NCI-H1436 treated with DMSO at 0.1 percent for 48 hours (cell line): Measurements from ENCODE around the gene CYP1B1.
"Not testable (repeated sequence)": the region's sequence is repeated elsewhere in the genome, so short reads cannot be mapped to it uniquely, and the experiment has no call there.

Source experiments
- DNase-seq: peaks from one replicate; lab custom pipeline; 2025; lab: John Stamatoyannopoulos, UW

CYP1B1 gene

GRCh38 chr2:38075507-38076151, at the start of gene CYP1B1:
Gene CYP1B1, minus strand, starts transcription at chr2:38076151. Its CDS starts 763 bp downstream, at chr2:38075388.
- no peak for DNase-seq

GRCh38 chr2:38125007-38125406, 49.1 kb upstream of the CYP1B1 start:
- no peak for DNase-seq

GRCh38 chr2:38123911-38124310, 48.0 kb upstream of the CYP1B1 start:
- no peak for DNase-seq

GRCh38 chr2:38122344-38122743, 46.4 kb upstream of the CYP1B1 start:
- no peak for DNase-seq

- DNase-seq: no peak
Measured at GRCh38 chr2:38121481-38121880, 45.5 kb upstream of the CYP1B1 start.

- DNase-seq: no peak
Measured at GRCh38 chr2:38120829-38121228, 44.9 kb upstream of the CYP1B1 start.

GRCh38 chr2:38120264-38120592, 44.3 kb upstream of the CYP1B1 start:
- DNase-seq: no peak

GRCh38 chr2:38116762-38117161, 40.8 kb upstream of the CYP1B1 start:
- DNase-seq: no peak

- DNase-seq: no peak
Measured at GRCh38 chr2:38115216-38116032, 39.5 kb upstream of the CYP1B1 start.

GRCh38 chr2:38113981-38114708, 38.2 kb upstream of the CYP1B1 start:
- no peak for DNase-seq

GRCh38 chr2:38113051-38113450, 37.1 kb upstream of the CYP1B1 start:
- DNase-seq: no peak

- DNase-seq: not testable (repeated sequence)
Measured at GRCh38 chr2:38111350-38111749, 35.4 kb upstream of the CYP1B1 start.

- no peak for DNase-seq
Measured at GRCh38 chr2:38109732-38110181, 33.8 kb upstream of the CYP1B1 start.

GRCh38 chr2:38108907-38109731, 33.2 kb upstream of the CYP1B1 start:
- DNase-seq: no peak

- DNase-seq: no peak
Measured at GRCh38 chr2:38107738-38108410, 31.9 kb upstream of the CYP1B1 start.

GRCh38 chr2:38106405-38107094, 30.6 kb upstream of the CYP1B1 start:
- DNase-seq: no peak

- no peak for DNase-seq
Measured at GRCh38 chr2:38105922-38106321, 30.0 kb upstream of the CYP1B1 start.

GRCh38 chr2:38104598-38104997, 28.6 kb upstream of the CYP1B1 start:
- no peak for DNase-seq

GRCh38 chr2:38100328-38100727, 24.4 kb upstream of the CYP1B1 start:
- DNase-seq: no peak

- no peak for DNase-seq
Measured at GRCh38 chr2:38099099-38100028, 23.4 kb upstream of the CYP1B1 start.
